SK-N-MC (cell line): ENCODE measurements around the gene PLAU.
"Not testable (repeated sequence)": the region's sequence is repeated elsewhere in the genome, so short reads cannot be mapped to it uniquely, and the experiment has no call there.

Experiments used
- DNase-seq: peaks from one replicate; pipeline ENCODE4 v3.0.0-alpha.2; 2011; ENCODE audit warnings: low read depth, low spot score
- H3K27ac ChIP-seq: fragments of 200-600 bp; sonication (generic); 2 replicates; pipeline ENCODE4 v1.5.1; 2016; ENCODE audit warnings: mixed run types
- H3K36me3 ChIP-seq: fragments of 200-600 bp; sonication (generic); 2 replicates; pipeline ENCODE4 v1.6.1; 2017; ENCODE audit warnings: antibody characterized with exemption, low read length, mixed read lengths; ENCODE audit not compliant: insufficient read depth
- H3K4me3 ChIP-seq: fragments of 200-600 bp; sonication (generic); 2 replicates; pipeline ENCODE4 v1.5.1; 2016
- H3K9ac ChIP-seq: fragments of 200-600 bp; sonication (generic); 2 replicates; pipeline ENCODE4 v1.8.0; 2017; ENCODE audit warnings: mixed run types, mixed read lengths; ENCODE audit not compliant: insufficient read length
- H3K9me3 ChIP-seq: fragments of 200-600 bp; sonication (generic); 2 replicates; pipeline ENCODE4 v1.6.1; 2017; ENCODE audit warnings: low read depth, mild to moderate bottlenecking, antibody characterized with exemption, low read length, moderate library complexity, mixed read lengths
- EZH2 ChIP-seq: fragments of 200-600 bp; sonication (generic); IDR thresholded peaks from one replicate; pipeline ENCODE4 v1.6.1; 2017; ENCODE audit warnings: antibody characterized with exemption
- FOXP2 ChIP-seq: optimal IDR thresholded peaks from 2 replicates; pipeline ENCODE3; 2011; ENCODE audit warnings: mild to moderate bottlenecking, moderate library complexity; ENCODE audit not compliant: insufficient read depth; ENCODE audit errors: extremely low read length, control extremely low read depth
- POLR2AphosphoS5 ChIP-seq: IDR thresholded peaks from 2 replicates; pipeline ENCODE4 v1.6.1; 2012; ENCODE audit warnings: mild to moderate bottlenecking, low read depth, low read length, borderline replicate concordance

The PLAU gene

GRCh38 chr10:73922864-73923133, 11.9 kb downstream of the PLAU start:
- no peak overlapping the region for H3K9ac ChIP-seq

GRCh38 chr10:73923935-73924598, 13.1 kb downstream of the PLAU start:
- TF ChIP-seq EZH2 (no peak), FOXP2 (no peak), POLR2AphosphoS5 (no peak)
- no peak overlapping the region for H3K4me3 ChIP-seq

More at GRCh38 chr10:73922864-73923133, 11.9 kb downstream of the PLAU start:
- TF ChIP-seq FOXP2 (no peak), EZH2 (no peak), POLR2AphosphoS5 (no peak)
- Histone ChIP-seq H3K9me3 (no peaks in the 10 kb centered on the region), H3K27ac (no peak overlapping the region), H3K4me3 (no peak overlapping the region), H3K36me3 (no peaks in the 10 kb centered on the region)
- no peak for DNase-seq

DNA sequence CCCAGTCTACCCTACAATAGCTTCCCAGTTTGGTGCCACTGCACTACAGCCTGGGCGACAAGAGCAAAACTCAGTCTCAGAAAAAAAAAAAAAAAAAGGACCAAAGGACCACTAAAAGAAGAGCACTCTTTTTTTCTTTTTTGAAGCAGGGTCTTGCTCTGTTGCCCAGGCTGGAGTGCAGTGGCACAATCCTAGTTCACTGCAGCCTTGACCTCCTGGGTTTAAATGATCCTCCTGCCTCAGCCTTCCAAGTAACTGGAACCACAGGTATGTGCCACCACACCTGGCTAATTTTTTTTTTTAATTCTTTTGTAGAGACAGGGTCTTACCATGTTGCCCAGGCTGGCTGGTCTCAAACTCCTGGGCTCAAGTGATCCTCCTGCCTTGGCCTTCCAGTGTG, 14.0 kb downstream of the PLAU start:
- no peak overlapping the region for H3K4me3 ChIP-seq
- no peak overlapping the region for H3K9ac ChIP-seq
- no peak for TF ChIP-seq EZH2
- TF ChIP-seq FOXP2 = no peak
- no peak for TF ChIP-seq POLR2AphosphoS5
- no peaks in the 10 kb centered on the region for H3K36me3 ChIP-seq
- H3K9me3 ChIP-seq = no peaks in the 10 kb centered on the region
- no peak overlapping the region for H3K27ac ChIP-seq
- DNase-seq = no peak

More at GRCh38 chr10:73923935-73924598, 13.1 kb downstream of the PLAU start:
- Histone ChIP-seq H3K9ac (no peak overlapping the region), H3K9me3 (no peaks in the 10 kb centered on the region), H3K27ac (no peak overlapping the region), H3K36me3 (no peaks in the 10 kb centered on the region)
- no peak for DNase-seq

- H3K27ac ChIP-seq = no peak overlapping the region
- TF ChIP-seq EZH2 (no peak), POLR2AphosphoS5 (no peak), FOXP2 (no peak)
- no peak overlapping the region for H3K4me3 ChIP-seq
- DNase-seq = no peak
- H3K9ac ChIP-seq = no peak overlapping the region
- no peaks in the 10 kb centered on the region for H3K36me3 ChIP-seq
- H3K9me3 ChIP-seq = no peaks in the 10 kb centered on the region
These were observed 14.6 kb downstream of the PLAU start for GRCh38 chr10:73925539-73925938.

GRCh38 chr10:73926152-73926764, 15.3 kb downstream of the PLAU start:
- Histone ChIP-seq H3K27ac (no peak overlapping the region), H3K9me3 (no peaks in the 10 kb centered on the region), H3K9ac (no peak overlapping the region), H3K36me3 (no peaks in the 10 kb centered on the region), H3K4me3 (no peak overlapping the region)
- no peak for TF ChIP-seq EZH2
- no peak for TF ChIP-seq POLR2AphosphoS5
- TF ChIP-seq FOXP2 = no peak
- no peak for DNase-seq

DNA sequence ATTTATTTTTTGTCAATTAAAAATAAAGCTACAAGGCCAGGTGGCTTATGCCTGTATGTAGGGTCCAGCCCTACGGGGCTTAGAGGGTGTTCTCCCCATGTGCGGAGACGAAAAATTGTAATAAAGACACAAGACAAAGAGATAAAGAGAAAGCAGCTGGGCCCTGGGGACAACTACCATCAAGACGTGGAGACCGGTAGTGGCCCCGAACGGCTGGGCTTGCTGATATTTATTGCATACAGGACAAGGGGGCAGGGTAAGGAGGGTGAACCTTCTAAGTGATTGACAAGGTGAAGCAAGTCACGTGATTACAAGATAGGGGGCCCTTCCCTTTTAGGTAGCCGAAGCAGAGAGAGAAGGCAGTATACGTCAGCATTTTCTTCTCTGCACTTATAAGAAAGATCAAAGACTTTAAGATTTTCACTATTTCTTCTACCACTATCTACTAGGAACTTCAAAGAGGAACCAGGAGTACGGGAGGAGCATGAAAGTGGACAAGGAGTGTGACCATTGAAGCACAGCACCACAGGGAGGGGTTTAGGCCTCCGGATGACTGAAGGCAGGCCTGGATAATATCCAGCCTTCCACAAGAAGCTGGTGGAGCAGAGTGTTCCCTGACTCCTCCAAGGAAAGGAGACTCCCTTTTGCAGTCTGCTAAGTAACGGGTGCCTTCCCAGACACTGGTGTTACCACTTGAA, 19.8 kb downstream of the PLAU start:
- not testable (repeated sequence) for H3K9ac ChIP-seq, H3K27ac ChIP-seq, H3K4me3 ChIP-seq, H3K9me3 ChIP-seq, H3K36me3 ChIP-seq, DNase-seq

GRCh38 chr10:73931767-73932619, 21.1 kb downstream of the PLAU start:
- no peak overlapping the region for H3K4me3 ChIP-seq
- TF ChIP-seq FOXP2 (no peak), EZH2 (no peak), POLR2AphosphoS5 (no peak)
- H3K36me3 ChIP-seq = no peaks in the 10 kb centered on the region
- DNase-seq = no peak
- H3K9me3 ChIP-seq = no peaks in the 10 kb centered on the region
- no peak overlapping the region for H3K9ac ChIP-seq
- H3K27ac ChIP-seq = no peak overlapping the region

- Histone ChIP-seq H3K36me3 (no peaks in the 10 kb centered on the region), H3K9me3 (no peaks in the 10 kb centered on the region), H3K4me3 (no peak overlapping the region), H3K9ac (no peak overlapping the region), H3K27ac (no peak overlapping the region)
- no peak for DNase-seq
- no peak for TF ChIP-seq POLR2AphosphoS5
- no peak for TF ChIP-seq FOXP2
- no peak for TF ChIP-seq EZH2
These were observed 21.7 kb downstream of the PLAU start for GRCh38 chr10:73932620-73933112.
